K562 (cell line): ENCODE results near the gene TRIM47.

Experiments
- HDAC2 ChIP-seq: fragments of 450-650 bp; IDR thresholded peaks from 2 replicates; pipeline ENCODE4 v1.6.1; 2016; ENCODE audit warnings: mild to moderate bottlenecking
- MAFG ChIP-seq: fragments of 450-650 bp; conservative IDR thresholded peaks from 2 replicates; pipeline ENCODE4 v1.6.1; 2016; ENCODE audit warnings: missing genetic modification characterization, missing compliant biosample characterization
- RBBP5 ChIP-seq: fragments of 200-600 bp; sonication (generic); IDR thresholded peaks from 2 replicates; pipeline ENCODE4 v1.6.1; 2012; ENCODE audit warnings: borderline replicate concordance, mild to moderate bottlenecking, low read length, control low read depth, inconsistent platforms; ENCODE audit not compliant: insufficient read depth, poor library complexity, severe bottlenecking
- TEAD4 ChIP-seq, 2 experiments: sonication (generic) in 1 of 2; formaldehyde crosslinking in 1 of 2; IDR thresholded peaks; 2 replicates each; pipeline versions ENCODE4 v1.6.1 to v1.8.0; 2012 to 2022; ENCODE audit warnings: borderline replicate concordance in 1 of 2, inconsistent platforms in 1 of 2, low read length in 1 of 2, mild to moderate bottlenecking in 1 of 2, missing genetic modification reagents in 1 of 2
- USF2 ChIP-seq: sonication (generic); formaldehyde crosslinking; IDR thresholded peaks from 2 replicates; pipeline ENCODE4 v1.5.0; 2020; ENCODE audit warnings: missing genetic modification reagents
- ZNF384 ChIP-seq: IDR thresholded peaks from 2 replicates; pipeline ENCODE4 v1.6.1; 2012; ENCODE audit warnings: low read depth, low read length, improper control_type of control experiment
- ZNF431 ChIP-seq: sonication (generic); formaldehyde crosslinking; IDR thresholded peaks from 2 replicates; pipeline ENCODE4 v1.8.0; 2022; ENCODE audit warnings: mild to moderate bottlenecking, missing genetic modification reagents

- TF ChIP-seq MAFG (tag), result no peak
- TF ChIP-seq ZNF431, result no peak
- TF ChIP-seq HDAC2, result no peak
- no peak for TF ChIP-seq RBBP5
- no peak for TF ChIP-seq ZNF384
- TF ChIP-seq TEAD4 (IDR thresholded peaks at IDR 0.05; ENCODE audit: low read length), result no peak
- TF ChIP-seq TEAD4 (CRISPR knock-in tag; IDR thresholded peaks at IDR 0.05; ENCODE audit: borderline replicate concordance), result no peak
- TF ChIP-seq USF2 (CRISPR knock-in tag), result no peak
Observed at GRCh38 chr17:75917141-75917916, 38.9 kb upstream of the TRIM47 start.
